ENCODE results near the gene NOS1.

The NOS1 gene

DNA sequence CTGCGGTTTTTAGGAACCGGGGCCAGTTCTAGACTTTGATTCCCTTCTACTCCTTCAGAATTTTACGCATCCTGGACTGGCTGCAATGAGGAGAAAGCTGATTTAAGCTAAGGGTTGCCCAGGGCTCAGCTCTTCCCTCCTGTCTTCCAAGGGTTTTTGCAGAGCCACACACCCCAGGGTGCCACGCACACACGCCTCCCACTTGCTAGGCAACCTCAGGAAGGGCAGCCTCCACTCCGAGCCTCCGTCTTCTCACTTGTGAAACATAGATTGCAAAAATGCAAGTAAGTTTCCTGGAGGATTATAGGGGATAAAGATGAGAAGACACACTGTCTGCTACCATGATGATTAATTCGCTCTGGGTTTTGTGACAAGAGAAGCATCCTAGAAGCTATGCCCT lies 31.7 kb downstream of the NOS1 start:
- Mint-ChIP-seq H3K4me1 (ENCODE audit: low read depth) (no peaks in the 10 kb centered on the region), H3K9me3 (ENCODE audit: low read depth) (no peaks in the 10 kb centered on the region), H3K4me3 (no peak overlapping the region), H3K36me3 (no peaks in the 10 kb centered on the region), H3K27ac (no peak overlapping the region), H3K27me3 (peaks cover 8% of the 10 kb centered on the region)

DNA sequence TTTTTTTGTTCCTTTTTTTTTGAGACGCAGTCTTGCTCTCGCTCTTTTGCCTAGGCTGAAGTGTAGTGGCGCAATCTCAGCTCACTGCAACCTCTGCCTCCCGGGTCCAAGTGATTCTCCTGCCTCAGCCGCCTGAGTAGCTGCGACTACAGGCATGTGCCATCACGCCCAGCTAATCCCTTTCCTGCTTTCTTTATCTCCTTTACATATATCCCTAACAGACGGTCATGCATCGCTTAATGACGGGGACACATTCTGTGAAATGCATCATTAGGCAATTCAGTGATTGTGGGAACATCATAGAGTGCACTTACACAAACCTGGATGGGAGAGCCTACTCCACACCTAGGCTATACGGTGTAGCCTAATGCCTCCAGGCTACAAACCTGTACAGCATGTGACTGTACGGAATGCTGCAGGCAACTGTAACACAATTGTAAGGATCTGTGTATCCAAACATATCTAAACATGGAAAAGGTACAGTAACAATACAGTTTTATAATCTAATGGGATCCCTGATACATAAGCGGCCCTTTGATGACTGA lies 32.8 kb downstream of the NOS1 start:
- no peaks in the 10 kb centered on the region for H3K36me3 Mint-ChIP-seq
- no peak overlapping the region for H3K27ac Mint-ChIP-seq

DNA sequence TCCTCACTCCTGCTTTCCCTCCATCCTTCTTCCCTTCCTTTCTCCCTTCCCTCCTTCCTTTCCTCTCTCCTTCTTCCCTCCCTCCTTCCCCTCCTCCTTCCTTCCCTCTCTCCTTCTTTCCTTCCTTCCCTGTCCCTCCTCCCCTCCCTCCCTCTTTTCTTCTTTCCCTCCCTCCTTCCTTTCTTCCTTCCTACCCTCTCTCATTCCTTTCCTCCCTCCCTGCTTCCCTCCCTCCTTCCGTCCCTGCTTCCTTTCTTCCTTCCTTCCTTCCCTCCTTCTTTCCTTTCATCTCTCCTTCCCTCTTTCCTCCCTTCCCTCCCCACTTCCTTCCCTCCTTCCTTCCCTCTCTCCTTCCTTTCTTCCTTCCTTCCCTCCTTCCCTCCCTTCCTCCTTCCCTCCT lies 39.0 kb downstream of the NOS1 start:
- H3K36me3 Mint-ChIP-seq: no peaks in the 10 kb centered on the region
- no peak overlapping the region for H3K27ac Mint-ChIP-seq
- H3K4me3 Mint-ChIP-seq: no peak overlapping the region
- peaks cover under 1% of the 10 kb centered on the region for H3K27me3 Mint-ChIP-seq
- no peaks in the 10 kb centered on the region for H3K4me1 Mint-ChIP-seq (ENCODE audit: low read depth)
- H3K9me3 Mint-ChIP-seq (ENCODE audit: low read depth): no peaks in the 10 kb centered on the region

More for the DNA sequence above, 32.8 kb downstream of the NOS1 start:
- Mint-ChIP-seq H3K4me3 (no peak overlapping the region), H3K4me1 (ENCODE audit: low read depth) (no peaks in the 10 kb centered on the region), H3K27me3 (peaks cover 6% of the 10 kb centered on the region), H3K9me3 (ENCODE audit: low read depth) (no peaks in the 10 kb centered on the region)

DNA sequence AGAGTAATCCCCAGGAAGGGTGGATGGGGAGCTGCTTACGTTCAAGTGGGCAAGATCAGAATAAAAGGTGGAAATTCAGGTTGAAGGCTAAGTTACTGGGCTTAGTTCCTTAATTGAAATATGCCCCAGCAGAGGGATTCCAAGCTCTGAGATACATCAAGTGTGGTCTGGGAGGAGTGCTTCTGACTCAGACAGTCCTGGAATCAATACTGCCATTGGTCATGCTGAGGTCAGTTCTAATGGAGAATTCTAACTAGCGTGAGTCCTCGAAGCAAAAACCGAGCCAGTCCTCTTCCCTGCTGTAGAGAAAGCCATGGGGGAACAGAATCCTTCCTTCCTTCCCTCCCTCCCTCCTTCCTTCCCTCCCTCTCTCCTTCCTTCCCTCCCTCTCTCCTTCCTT lies 39.9 kb downstream of the NOS1 start:
- Mint-ChIP-seq H3K27me3 (no peaks in the 10 kb centered on the region), H3K9me3 (ENCODE audit: low read depth) (no peaks in the 10 kb centered on the region), H3K4me1 (ENCODE audit: low read depth) (no peaks in the 10 kb centered on the region), H3K27ac (no peak overlapping the region), H3K4me3 (no peak overlapping the region), H3K36me3 (no peaks in the 10 kb centered on the region)

DNA sequence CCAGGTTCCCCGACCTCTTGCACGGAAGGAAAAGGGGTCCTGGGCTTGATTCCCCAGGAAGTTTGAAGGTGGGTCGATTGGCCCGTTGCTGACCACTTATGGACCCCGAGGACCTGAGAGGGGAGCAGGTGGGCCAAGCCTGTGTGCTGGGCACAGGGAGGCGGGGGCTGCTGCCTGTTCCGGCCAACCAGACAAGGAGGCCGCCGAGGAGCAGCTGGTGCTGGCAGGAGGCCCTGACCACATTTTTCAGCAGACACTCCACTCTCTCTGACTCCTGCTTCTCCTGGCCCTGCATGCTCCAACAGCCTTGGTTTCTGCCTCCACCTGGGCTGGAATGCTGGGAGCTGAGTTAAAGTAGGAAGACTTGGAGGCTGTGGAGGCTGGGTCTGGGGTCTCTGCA lies 42.8 kb downstream of the NOS1 start:
- Mint-ChIP-seq H3K27me3 (peaks cover 4% of the 10 kb centered on the region), H3K27ac (no peak overlapping the region), H3K9me3 (ENCODE audit: low read depth) (peaks cover 4% of the 10 kb centered on the region), H3K4me1 (ENCODE audit: low read depth) (no peaks in the 10 kb centered on the region), H3K4me3 (no peak overlapping the region), H3K36me3 (peaks cover 3% of the 10 kb centered on the region)

DNA sequence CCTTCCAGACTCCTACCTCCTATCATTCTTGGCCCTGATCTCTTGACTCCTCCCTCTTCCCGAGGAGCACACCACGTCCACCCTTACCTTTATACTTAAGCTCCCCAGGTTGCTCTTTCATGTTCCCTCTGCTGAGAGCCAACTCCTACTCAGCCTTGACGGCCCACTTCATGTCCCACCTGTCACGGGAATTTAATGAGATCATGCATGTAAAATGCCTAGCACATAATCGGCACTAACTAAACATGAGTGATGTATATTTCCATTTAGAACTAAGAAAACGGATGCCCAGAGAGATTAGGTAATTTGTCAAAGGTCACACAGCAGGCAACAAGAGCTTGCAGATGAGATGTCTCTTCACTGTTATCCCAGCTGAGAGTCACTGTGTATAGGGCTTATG lies 45.1 kb downstream of the NOS1 start:
- Mint-ChIP-seq H3K27ac (no peak overlapping the region), H3K4me3 (no peak overlapping the region), H3K36me3 (peaks cover 3% of the 10 kb centered on the region), H3K9me3 (ENCODE audit: low read depth) (peaks cover 4% of the 10 kb centered on the region), H3K4me1 (ENCODE audit: low read depth) (no peaks in the 10 kb centered on the region), H3K27me3 (peaks cover 4% of the 10 kb centered on the region)

DNA sequence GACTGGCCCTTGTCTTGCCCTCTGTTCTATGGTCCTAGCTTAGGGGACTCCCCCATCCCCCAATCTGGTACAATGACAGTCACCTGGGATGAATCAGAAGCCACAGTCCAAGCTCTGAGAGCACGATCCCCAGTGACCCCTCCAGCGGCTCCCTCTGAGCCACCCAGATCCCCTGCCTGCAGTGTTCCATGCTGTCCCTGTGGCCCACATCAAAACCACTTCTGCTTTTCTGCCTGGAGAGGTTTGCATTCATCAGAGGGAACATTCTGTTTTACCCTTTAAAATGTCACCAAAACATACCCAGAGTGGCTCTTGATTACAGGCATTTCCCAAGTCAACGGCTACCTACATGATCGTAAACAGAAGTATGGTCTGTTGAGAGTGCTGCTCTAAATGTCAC lies 47.5 kb downstream of the NOS1 start:
- Mint-ChIP-seq H3K4me1 (ENCODE audit: low read depth) (no peaks in the 10 kb centered on the region), H3K36me3 (peaks cover 3% of the 10 kb centered on the region), H3K9me3 (ENCODE audit: low read depth) (peaks cover 4% of the 10 kb centered on the region), H3K4me3 (no peak overlapping the region), H3K27ac (no peak overlapping the region), H3K27me3 (peaks cover 4% of the 10 kb centered on the region)

DNA sequence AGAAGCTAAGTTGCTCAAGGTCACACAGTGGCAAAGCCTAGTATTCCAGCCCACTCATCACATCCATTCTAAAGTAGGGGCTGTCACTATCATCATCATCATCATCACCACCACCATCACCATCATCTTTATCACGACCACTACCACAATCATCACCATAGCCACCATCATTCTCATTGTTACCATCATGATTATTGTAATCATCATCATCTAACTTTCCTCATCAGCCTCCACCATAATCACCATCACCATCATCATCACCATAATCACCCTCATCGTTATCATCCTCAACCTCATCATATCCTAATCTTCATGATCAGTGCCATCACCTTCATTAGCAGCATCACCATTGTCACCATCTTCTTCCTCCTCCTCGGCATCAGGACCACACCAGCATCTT lies 48.7 kb downstream of the NOS1 start:
- Mint-ChIP-seq H3K4me1 (ENCODE audit: low read depth) (no peaks in the 10 kb centered on the region), H3K27me3 (peaks cover 4% of the 10 kb centered on the region), H3K9me3 (ENCODE audit: low read depth) (peaks cover 4% of the 10 kb centered on the region)

DNA sequence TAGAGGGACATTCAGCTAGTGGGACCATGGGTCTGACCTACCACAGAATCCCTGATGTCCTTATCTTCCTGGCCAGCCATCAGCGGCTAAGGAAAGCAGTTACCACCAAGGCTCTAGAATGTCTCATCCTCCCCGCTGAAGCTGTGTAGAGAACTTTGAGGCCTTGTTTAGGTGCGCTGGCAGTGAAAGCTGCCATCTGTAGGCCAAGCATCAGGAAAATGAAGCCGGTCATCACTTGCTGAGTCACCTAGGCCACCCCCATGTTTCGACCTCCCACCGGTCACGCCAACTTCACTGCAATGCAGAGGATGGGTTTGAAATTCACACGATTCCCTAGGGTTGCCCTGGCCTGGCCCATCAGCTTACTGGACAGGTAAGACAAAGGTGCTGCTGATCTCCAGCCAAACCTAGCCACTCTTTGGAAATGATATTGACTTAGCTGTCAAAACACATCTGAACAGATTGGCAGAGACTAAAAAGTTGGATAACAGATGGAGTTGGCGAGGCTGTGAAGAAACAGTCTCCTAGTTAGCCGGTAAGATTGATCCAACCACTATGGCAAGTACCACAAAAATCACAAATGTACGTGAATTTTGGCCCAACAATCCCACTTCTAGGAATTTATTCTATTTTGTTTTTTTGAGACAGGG lies 52.0 kb downstream of the NOS1 start:
- no peaks in the 10 kb centered on the region for H3K36me3 Mint-ChIP-seq
- H3K4me3 Mint-ChIP-seq: no peak overlapping the region
- no peak overlapping the region for H3K27ac Mint-ChIP-seq
- no peaks in the 10 kb centered on the region for H3K9me3 Mint-ChIP-seq (ENCODE audit: low read depth)
- H3K27me3 Mint-ChIP-seq: no peaks in the 10 kb centered on the region
- no peaks in the 10 kb centered on the region for H3K4me1 Mint-ChIP-seq (ENCODE audit: low read depth)

More for the DNA sequence above, 48.7 kb downstream of the NOS1 start:
- Mint-ChIP-seq H3K4me3 (no peak overlapping the region), H3K36me3 (peaks cover 3% of the 10 kb centered on the region), H3K27ac (no peak overlapping the region)

DNA sequence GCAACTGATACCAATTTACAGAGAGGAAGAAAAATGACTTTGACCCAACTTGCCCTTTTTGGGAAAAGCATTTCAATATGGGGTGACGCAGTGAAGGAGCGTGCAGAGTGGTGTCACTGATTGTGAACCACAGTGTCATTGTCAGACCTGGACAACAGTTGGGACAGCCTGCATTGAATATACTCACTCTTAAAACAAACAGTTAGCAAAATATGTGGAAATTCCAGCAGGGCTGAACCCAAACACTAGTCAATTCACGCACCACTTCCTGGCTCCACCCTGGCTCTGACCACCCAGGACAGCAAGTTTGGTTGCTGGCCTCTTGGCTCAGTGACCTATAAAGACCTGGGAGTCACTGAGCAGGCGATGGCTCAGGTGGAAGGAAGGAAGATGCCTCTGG lies 61.3 kb downstream of the NOS1 start:
- Mint-ChIP-seq H3K4me3 (no peak overlapping the region), H3K36me3 (no peaks in the 10 kb centered on the region), H3K27ac (no peak overlapping the region), H3K9me3 (ENCODE audit: low read depth) (peaks cover 5% of the 10 kb centered on the region), H3K4me1 (ENCODE audit: low read depth) (no peaks in the 10 kb centered on the region), H3K27me3 (peaks cover 7% of the 10 kb centered on the region)

DNA sequence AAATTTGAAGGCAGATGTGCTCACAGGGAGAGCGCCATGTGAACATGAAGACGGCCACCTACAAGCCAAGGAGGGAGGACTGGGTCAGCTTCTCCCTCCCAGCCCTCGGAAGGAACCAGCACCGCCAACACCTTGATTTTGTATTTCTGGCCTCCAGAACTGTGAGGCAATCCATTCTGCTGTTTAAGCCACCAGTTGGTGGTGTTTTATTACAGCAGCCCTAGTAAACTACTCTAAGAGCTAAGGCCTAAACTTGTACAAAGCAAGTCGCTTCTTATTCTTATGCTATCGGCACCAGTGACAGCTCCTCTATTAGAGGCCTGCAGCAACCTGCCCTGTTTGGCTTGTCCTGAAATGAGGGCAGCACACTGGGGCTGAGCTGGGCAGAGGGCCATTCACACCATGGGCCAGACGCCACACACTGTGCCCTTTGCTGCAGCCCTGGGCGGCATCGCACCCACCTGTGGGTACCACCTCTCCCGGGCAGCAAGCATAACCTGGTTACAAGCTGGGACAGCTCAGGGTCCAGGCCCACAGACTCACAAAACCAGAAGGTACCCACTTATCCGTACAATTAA lies 62.7 kb downstream of the NOS1 start:
- no peaks in the 10 kb centered on the region for H3K36me3 Mint-ChIP-seq
- H3K27me3 Mint-ChIP-seq: peaks cover 7% of the 10 kb centered on the region
- H3K4me3 Mint-ChIP-seq: no peak overlapping the region
- H3K9me3 Mint-ChIP-seq (ENCODE audit: low read depth): peaks cover 5% of the 10 kb centered on the region
- H3K4me1 Mint-ChIP-seq (ENCODE audit: low read depth): no peaks in the 10 kb centered on the region
- H3K27ac Mint-ChIP-seq: no peak overlapping the region

DNA sequence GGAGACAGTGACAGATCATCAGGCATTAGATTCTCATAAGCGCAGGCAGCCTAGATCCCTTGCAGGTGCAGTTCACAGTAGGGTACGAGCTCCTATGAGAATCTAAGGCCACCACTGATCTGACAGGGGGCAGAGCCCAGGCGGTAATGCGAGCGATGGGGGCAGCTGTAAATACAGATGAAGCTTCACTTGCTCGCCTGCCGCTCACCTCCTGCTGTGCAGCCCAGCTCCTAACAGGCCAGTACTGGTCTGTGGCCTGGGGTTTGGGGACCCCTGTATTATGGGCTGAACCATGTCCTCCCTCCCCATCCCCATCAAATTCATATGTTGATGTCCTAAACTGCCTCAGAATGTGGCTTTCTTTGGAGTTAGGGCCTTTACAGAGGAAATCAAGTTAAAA lies 63.2 kb downstream of the NOS1 start:
- Mint-ChIP-seq H3K4me3 (no peak overlapping the region), H3K4me1 (ENCODE audit: low read depth) (no peaks in the 10 kb centered on the region), H3K9me3 (ENCODE audit: low read depth) (peaks cover 5% of the 10 kb centered on the region), H3K27ac (no peak overlapping the region), H3K27me3 (peaks cover 8% of the 10 kb centered on the region), H3K36me3 (no peaks in the 10 kb centered on the region)

DNA sequence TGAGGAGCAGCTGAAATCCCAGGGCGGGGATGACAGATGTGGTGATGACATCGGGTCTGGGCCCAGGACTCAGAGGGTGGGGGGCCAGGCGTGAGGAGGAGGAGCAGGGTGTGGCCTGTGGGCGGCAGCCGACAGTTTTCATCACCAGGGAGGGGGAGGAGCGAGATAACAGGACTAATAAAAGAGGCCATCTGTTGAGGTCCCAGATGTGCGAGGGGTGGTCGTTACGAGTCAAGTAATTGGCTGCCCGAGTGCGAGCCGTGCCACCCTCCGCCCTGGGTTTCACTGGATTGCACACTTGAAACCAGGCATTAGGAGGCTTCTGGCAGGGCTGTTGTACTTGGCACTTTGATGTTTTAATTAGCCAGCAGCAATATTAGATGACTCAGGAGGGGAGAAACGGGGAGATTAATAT lies 67.2 kb downstream of the NOS1 start:
- no peaks in the 10 kb centered on the region for H3K36me3 Mint-ChIP-seq
- H3K4me3 Mint-ChIP-seq: no peak overlapping the region
- peaks cover 10% of the 10 kb centered on the region for H3K27me3 Mint-ChIP-seq
- H3K9me3 Mint-ChIP-seq (ENCODE audit: low read depth): peaks cover 5% of the 10 kb centered on the region
- no peaks in the 10 kb centered on the region for H3K4me1 Mint-ChIP-seq (ENCODE audit: low read depth)
- no peak overlapping the region for H3K27ac Mint-ChIP-seq

DNA sequence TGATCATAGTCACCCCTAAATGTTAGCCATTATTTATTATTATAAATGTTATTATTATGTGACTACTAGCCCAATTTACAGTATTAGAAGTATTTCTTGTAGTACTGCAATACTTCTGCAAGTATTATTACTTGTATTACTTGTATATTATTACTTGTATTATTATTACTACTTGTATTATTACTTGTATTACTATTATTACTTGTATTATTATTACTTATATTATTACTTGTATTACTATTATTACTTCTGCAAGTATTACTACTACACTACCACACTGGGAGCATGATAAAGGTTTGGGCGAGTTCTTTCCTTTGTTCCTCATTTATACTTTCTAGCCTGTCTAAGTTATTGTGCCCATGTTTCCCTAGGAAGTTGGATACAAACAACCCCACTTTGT lies 67.9 kb downstream of the NOS1 start:
- Mint-ChIP-seq H3K27me3 (peaks cover 11% of the 10 kb centered on the region), H3K9me3 (ENCODE audit: low read depth) (peaks cover 5% of the 10 kb centered on the region), H3K36me3 (no peaks in the 10 kb centered on the region), H3K27ac (no peak overlapping the region), H3K4me1 (ENCODE audit: low read depth) (no peaks in the 10 kb centered on the region), H3K4me3 (no peak overlapping the region)

DNA sequence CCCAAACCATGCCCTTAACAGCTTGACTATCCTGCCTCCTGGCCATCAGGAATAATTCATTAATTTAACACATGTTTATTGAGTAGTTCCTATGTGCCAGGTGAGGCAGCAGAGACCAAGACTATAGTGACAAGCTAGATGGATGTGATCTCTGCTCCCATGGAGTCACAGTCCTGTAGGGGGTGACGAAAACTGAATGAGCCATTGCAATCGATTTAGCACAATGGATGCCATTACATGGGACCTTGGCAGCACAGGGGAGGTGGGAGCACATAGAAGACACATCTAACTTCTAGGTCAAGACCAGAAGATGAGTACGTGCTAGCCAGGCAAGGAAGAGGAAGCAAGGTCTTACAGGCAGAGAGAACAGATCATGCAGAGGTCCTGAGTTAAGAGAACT lies 68.7 kb downstream of the NOS1 start:
- H3K27me3 Mint-ChIP-seq: peaks cover 11% of the 10 kb centered on the region

DNA sequence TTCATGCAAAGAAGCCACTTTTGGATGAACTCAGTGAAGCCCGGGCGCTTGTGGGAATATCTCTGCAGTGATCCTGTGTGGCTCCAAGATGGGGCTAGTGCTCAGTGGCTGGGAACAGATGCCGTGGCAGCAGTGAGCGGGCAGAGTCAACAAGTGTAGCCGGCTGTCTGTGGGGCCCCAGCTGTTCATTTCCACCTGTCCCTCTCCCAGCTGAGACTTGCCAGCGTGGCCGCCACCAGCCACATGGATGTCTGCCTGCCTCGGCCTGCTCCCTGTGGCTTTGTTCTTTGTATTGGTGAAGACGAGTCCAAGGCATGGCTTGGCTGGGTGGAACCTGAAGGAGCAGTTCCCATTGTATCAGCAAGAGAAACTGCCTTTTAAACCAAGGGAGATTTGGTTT lies 77.3 kb downstream of the NOS1 start:
- no peaks in the 10 kb centered on the region for H3K9me3 Mint-ChIP-seq (ENCODE audit: low read depth)
- peaks cover 10% of the 10 kb centered on the region for H3K27me3 Mint-ChIP-seq
- H3K36me3 Mint-ChIP-seq: no peaks in the 10 kb centered on the region
- H3K4me3 Mint-ChIP-seq: no peak overlapping the region
- no peaks in the 10 kb centered on the region for H3K4me1 Mint-ChIP-seq (ENCODE audit: low read depth)
- H3K27ac Mint-ChIP-seq: no peak overlapping the region

More for the DNA sequence above, 68.7 kb downstream of the NOS1 start:
- Mint-ChIP-seq H3K4me3 (no peak overlapping the region), H3K27ac (no peak overlapping the region), H3K4me1 (ENCODE audit: low read depth) (no peaks in the 10 kb centered on the region), H3K9me3 (ENCODE audit: low read depth) (peaks cover 5% of the 10 kb centered on the region), H3K36me3 (no peaks in the 10 kb centered on the region)

Data from activated naive CD8-positive, alpha-beta T cell (primary cell).